DMS153 treated with DMSO at 0.1 percent for 48 hours (cell line): Measurements from ENCODE around the gene MIA2.

Experiments
- DNase-seq: peaks from one replicate; lab custom pipeline; 2025; ENCODE audit not compliant: unreplicated experiment; lab: John Stamatoyannopoulos, UW

Gene MIA2

DNA sequence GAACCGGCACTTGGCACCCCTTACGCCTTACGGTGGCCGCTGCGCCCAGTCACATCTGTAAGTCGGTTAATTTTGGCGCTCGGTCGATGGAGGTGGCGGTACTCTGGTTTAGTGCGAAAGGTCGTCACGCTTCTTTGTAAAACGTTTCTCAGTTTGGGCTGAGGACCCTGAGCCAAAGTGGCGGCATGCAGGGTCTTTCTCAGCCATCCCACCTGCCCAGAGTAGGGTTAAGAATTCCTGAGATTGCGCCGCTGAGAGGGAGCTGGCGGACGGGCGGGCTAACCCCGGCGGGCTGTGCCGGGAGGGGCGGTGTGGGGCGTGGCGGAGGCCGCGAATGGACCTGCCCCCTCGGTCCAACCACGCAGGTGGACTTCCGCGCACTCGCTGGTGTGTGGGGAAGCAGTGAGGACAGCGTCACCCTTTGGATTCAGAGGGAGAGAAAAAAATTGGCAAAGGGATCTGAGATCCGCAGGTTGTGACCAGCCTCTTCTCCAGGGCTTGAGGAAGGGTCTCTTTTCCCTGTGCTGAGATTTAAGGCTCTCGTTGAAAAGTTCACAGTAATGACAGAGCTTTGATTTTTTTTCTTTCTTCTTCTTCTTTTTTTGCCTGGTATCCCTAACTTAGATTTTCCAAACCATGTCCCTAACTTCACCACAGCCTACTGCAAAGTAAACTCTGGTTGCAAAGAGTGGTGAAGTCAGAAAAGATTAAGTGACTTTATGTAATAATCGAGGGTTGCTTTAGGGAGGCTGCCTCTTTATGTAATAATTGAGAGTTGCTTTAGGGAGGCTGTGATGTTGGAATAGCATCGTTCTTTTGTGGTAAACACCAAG, 199.1 kb downstream of the MIA2 start:
- DNase-seq: peak; percentile 87

DNA sequence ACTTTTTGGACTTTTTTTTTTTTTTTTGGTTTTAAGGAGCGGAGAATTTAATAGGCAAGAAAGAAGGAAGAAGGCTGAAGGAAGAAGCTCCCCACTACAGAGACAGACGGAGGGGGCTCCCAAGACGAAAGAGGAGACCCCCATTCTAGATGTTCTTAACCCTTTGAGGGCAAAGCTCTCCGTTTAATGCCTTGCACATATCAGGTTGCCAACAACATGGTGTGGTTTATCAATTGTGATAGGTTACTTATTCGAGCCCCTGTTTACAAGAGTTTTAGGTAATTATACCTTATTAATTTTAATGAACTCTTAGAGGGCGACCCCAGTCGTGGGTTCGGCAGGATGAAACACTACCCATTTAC, 199.7 kb downstream of the MIA2 start:
- DNase-seq: no peak

DNA sequence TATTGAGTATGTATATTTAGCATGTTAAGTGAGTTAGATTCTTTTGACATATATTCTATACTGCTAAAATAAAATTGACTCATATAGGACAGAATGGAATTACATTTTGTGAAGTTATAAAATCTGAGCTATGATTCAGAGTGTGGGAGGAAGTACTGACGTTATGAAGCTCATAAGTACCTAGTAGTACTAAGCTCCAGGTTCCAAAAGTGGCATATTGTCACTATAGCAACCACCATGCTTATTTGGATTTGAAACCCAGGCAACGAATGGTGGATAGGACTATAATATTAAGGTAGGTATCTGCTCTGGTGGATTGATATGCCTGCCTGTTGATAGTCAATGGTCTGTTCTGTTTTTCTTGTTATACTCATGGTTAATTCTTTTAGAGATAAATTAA, 200.7 kb downstream of the MIA2 start:
- DNase-seq: no peak

- no peak for DNase-seq
Observed at GRCh38 chr14:39435241-39435640, 201.5 kb downstream of the MIA2 start.
